Stomach (tissue), 4 donors: ENCODE data around the gene OR4Q2.

ENCODE experiments used
- POLR2A ChIP-seq, 4 donors: fragments of 450-650 bp; IDR thresholded peaks; one replicate each; pipeline ENCODE4 v1.6.1; 2016; ENCODE audit warnings: antibody characterized with exemption in 4 of 4, control low read depth in 2 of 4, mild to moderate bottlenecking in 1 of 4, moderate library complexity in 1 of 4
- TF ChIP-seq, protein P1 (sequence below), 7 experiments: fragments of 450-650 bp in 4 of 7; fragments of 200-600 bp in 3 of 7; sonication (generic) in 3 of 7; IDR thresholded peaks; one replicate each; pipeline ENCODE4 v1.5.1; 2016 to 2019; ENCODE audit warnings: antibody characterized with exemption in 7 of 7, control low read depth in 2 of 7, mild to moderate bottlenecking in 1 of 7

GRCh38 chr14:20008156-20008555, 6.2 kb downstream of the OR4Q2 start:
- TF ChIP-seq, protein P1, sequence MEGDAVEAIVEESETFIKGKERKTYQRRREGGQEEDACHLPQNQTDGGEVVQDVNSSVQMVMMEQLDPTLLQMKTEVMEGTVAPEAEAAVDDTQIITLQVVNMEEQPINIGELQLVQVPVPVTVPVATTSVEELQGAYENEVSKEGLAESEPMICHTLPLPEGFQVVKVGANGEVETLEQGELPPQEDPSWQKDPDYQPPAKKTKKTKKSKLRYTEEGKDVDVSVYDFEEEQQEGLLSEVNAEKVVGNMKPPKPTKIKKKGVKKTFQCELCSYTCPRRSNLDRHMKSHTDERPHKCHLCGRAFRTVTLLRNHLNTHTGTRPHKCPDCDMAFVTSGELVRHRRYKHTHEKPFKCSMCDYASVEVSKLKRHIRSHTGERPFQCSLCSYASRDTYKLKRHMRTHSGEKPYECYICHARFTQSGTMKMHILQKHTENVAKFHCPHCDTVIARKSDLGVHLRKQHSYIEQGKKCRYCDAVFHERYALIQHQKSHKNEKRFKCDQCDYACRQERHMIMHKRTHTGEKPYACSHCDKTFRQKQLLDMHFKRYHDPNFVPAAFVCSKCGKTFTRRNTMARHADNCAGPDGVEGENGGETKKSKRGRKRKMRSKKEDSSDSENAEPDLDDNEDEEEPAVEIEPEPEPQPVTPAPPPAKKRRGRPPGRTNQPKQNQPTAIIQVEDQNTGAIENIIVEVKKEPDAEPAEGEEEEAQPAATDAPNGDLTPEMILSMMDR (IDR thresholded peaks at IDR 0.05): no peak
- no peak for TF ChIP-seq POLR2A (IDR thresholded peaks at IDR 0.05)
